ENCODE measurements around the gene CDK5R2. TPM values are rescaled to one million over a fixed set of nuclear protein-coding genes. Genes with fewer than 3 reads are reported as not detected.

CDK5R2 gene
- polyA plus RNA-seq, 1 donor from 2014 or later: 2.0 TPM

DNA sequence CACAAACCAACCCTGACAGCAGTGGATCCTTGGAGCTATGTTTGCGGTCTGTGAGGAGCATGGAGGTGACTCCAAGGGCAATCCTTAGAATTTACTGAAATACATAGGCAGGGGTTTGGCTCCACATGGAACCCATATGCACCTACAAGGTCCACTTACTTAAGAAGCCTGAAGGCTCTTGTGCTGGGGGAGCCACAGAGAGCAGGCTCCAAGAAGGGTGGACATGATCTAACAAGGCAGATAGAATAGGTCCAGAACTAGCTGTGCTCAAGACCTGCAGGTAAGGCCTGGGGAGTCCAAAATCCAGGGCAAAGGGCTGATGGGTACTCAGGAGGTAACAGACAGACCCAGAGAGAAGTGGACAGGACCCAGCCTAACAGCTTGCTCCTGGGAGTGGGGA, 1.2 kb upstream of the CDK5R2 start:
- no peaks in the 10 kb centered on the region for H3K36me3 ChIP-seq (ENCODE audit: insufficient read depth, low read length)
- no peaks in the 10 kb centered on the region for H3K9me2 ChIP-seq (ENCODE audit: insufficient read depth, low read length)
- no peaks in the 10 kb centered on the region for H3K9me3 ChIP-seq (ENCODE audit: low read length)
- H3K4me2 ChIP-seq (ENCODE audit: low read length): no peak overlapping the region
- no peak for TF ChIP-seq TAF1 (IDR thresholded peaks at IDR 0.05; ENCODE audit: low read depth)
- TF ChIP-seq POLR2AphosphoS5 (IDR thresholded peaks at IDR 0.05): no peak
- TF ChIP-seq EP300 (conservative IDR thresholded peaks at IDR 0.05; ENCODE audit: poor library complexity, severe bottlenecking): no peak
- TF ChIP-seq RAD21 (conservative IDR thresholded peaks at IDR 0.05): no peak
- TF ChIP-seq SMC3 (conservative IDR thresholded peaks at IDR 0.05; ENCODE audit: poor library complexity): no peak
- TF ChIP-seq, protein P1, sequence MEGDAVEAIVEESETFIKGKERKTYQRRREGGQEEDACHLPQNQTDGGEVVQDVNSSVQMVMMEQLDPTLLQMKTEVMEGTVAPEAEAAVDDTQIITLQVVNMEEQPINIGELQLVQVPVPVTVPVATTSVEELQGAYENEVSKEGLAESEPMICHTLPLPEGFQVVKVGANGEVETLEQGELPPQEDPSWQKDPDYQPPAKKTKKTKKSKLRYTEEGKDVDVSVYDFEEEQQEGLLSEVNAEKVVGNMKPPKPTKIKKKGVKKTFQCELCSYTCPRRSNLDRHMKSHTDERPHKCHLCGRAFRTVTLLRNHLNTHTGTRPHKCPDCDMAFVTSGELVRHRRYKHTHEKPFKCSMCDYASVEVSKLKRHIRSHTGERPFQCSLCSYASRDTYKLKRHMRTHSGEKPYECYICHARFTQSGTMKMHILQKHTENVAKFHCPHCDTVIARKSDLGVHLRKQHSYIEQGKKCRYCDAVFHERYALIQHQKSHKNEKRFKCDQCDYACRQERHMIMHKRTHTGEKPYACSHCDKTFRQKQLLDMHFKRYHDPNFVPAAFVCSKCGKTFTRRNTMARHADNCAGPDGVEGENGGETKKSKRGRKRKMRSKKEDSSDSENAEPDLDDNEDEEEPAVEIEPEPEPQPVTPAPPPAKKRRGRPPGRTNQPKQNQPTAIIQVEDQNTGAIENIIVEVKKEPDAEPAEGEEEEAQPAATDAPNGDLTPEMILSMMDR (IDR thresholded peaks at IDR 0.05; ENCODE audit: poor library complexity, severe bottlenecking): no peak
- TF ChIP-seq REST (IDR thresholded peaks at IDR 0.05; ENCODE audit: borderline replicate concordance): no peak
- no peak for TF ChIP-seq EZH2 (IDR thresholded peaks at IDR 0.05; ENCODE audit: borderline replicate concordance, insufficient read depth, low read length, poor library complexity, severe bottlenecking)
- TF ChIP-seq MXI1 (conservative IDR thresholded peaks at IDR 0.05; ENCODE audit: poor library complexity, severe bottlenecking): no peak
- H3K79me2 ChIP-seq (replicated peaks; ENCODE audit: insufficient read depth, low read length): no peaks in the 10 kb centered on the region
- no peak overlapping the region for H3K9ac ChIP-seq (ENCODE audit: low read length)
- peaks cover 22% of the 10 kb centered on the region for H3K27me3 ChIP-seq (ENCODE audit: insufficient read depth, low read depth, low read length)
- no peak overlapping the region for H3K27ac ChIP-seq (ENCODE audit: low read length)
- H3K4me3 ChIP-seq (ENCODE audit: low read length): peak overlapping the region; percentile 71
- no peaks in the 10 kb centered on the region for H3F3A ChIP-seq (ENCODE audit: insufficient read depth, low read length, poor library complexity, severe bottlenecking)
- no peaks in the 10 kb centered on the region for H4K20me1 ChIP-seq (ENCODE audit: insufficient read depth)
- H2AFZ ChIP-seq (ENCODE audit: low read depth, low read length): no peak overlapping the region

DNA sequence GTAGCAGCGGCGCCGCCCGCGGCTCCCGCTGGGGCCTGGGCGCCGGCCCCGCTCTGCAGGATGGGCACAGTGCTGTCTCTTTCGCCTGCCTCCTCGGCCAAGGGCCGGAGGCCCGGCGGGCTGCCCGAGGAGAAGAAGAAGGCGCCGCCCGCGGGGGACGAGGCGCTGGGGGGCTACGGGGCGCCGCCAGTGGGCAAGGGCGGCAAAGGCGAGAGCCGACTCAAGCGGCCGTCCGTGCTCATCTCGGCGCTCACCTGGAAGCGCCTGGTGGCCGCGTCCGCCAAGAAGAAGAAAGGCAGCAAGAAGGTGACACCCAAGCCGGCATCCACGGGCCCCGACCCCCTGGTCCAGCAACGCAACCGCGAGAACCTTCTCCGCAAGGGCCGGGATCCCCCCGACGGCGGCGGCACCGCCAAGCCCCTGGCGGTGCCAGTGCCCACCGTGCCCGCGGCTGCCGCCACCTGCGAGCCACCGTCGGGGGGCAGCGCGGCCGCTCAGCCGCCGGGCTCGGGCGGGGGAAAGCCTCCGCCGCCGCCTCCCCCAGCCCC, 369 bp downstream of the CDK5R2 start:
- H3K9me2 ChIP-seq (ENCODE audit: insufficient read depth, low read length): no peaks in the 10 kb centered on the region
- peak overlapping the region; percentile 33 for H2AFZ ChIP-seq (ENCODE audit: low read depth, low read length)
- H4K20me1 ChIP-seq (ENCODE audit: insufficient read depth): no peaks in the 10 kb centered on the region
- H3F3A ChIP-seq (ENCODE audit: insufficient read depth, low read length, poor library complexity, severe bottlenecking): no peaks in the 10 kb centered on the region
- peak overlapping the region; percentile 45 for H3K27ac ChIP-seq (ENCODE audit: low read length)
- H3K9ac ChIP-seq (ENCODE audit: low read length): peak overlapping the region; percentile 79
- no peaks in the 10 kb centered on the region for H3K36me3 ChIP-seq (ENCODE audit: insufficient read depth, low read length)
- H3K4me3 ChIP-seq (ENCODE audit: low read length): peak overlapping the region; percentile 71
- no peaks in the 10 kb centered on the region for H3K9me3 ChIP-seq (ENCODE audit: low read length)
- TF ChIP-seq RAD21 (conservative IDR thresholded peaks at IDR 0.05): no peak
- no peak for TF ChIP-seq REST (IDR thresholded peaks at IDR 0.05; ENCODE audit: borderline replicate concordance)
- TF ChIP-seq, protein P1 (IDR thresholded peaks at IDR 0.05; ENCODE audit: poor library complexity, severe bottlenecking): peak; percentile 31
- no peak overlapping the region for H3K4me2 ChIP-seq (ENCODE audit: low read length)
- H3K79me2 ChIP-seq (replicated peaks; ENCODE audit: insufficient read depth, low read length): no peaks in the 10 kb centered on the region
- peaks cover 22% of the 10 kb centered on the region for H3K27me3 ChIP-seq (ENCODE audit: insufficient read depth, low read depth, low read length)

All from neural cell (in vitro differentiated cells).